ENCODE measurements around the gene GBE1. TPM values are rescaled to one million over a fixed set of nuclear protein-coding genes. Genes with fewer than 3 reads are reported as not detected.

The GBE1 gene
- total RNA-seq, 1 donor from 2014 or later: 34.4 TPM

GRCh38 chr3:81764002-81764401, 2.6 kb upstream of the GBE1 start:
- TF ChIP-seq CTCF (IDR thresholded peaks at IDR 0.05) (no peak), EZH2 (IDR thresholded peaks at IDR 0.05) (no peak), EZH2phosphoT487 (IDR thresholded peaks at IDR 0.05) (no peak)
- Histone ChIP-seq H3K27ac (no peak overlapping the region), H3K79me2 (ENCODE audit: low read depth) (no peaks in the 10 kb centered on the region), H3K9me3 (ENCODE audit: low read depth) (no peaks in the 10 kb centered on the region), H3K4me1 (peaks cover 23% of the 10 kb centered on the region), H3K4me3 (no peak overlapping the region), H3F3A (ENCODE audit: low read depth) (peaks cover 22% of the 10 kb centered on the region), H3K36me3 (no peaks in the 10 kb centered on the region), H2AFZ (replicated peaks) (no peak overlapping the region), H3K27me3 (no peaks in the 10 kb centered on the region), H3K9ac (no peak overlapping the region), H3K4me2 (no peak overlapping the region), H4K20me1 (ENCODE audit: low read depth) (no peaks in the 10 kb centered on the region)
- Mint-ChIP-seq H3K27ac (no peak overlapping the region), H3K9me3 (peaks cover 9% of the 10 kb centered on the region), H3K27me3 (ENCODE audit: insufficient read depth, low read depth) (peaks cover 9% of the 10 kb centered on the region), H3K4me3 (no peak overlapping the region), H3K4me1 (peaks cover 15% of the 10 kb centered on the region), H3K36me3 (peaks cover under 1% of the 10 kb centered on the region)
- DNase-seq (ENCODE audit: low spot score): no peak

- Histone ChIP-seq H4K20me1 (ENCODE audit: low read depth) (no peaks in the 10 kb centered on the region), H2AFZ (replicated peaks) (no peak overlapping the region), H3K79me2 (ENCODE audit: low read depth) (no peaks in the 10 kb centered on the region), H3K9me3 (ENCODE audit: low read depth) (no peaks in the 10 kb centered on the region), H3K27ac (no peak overlapping the region), H3F3A (ENCODE audit: low read depth) (peaks cover 22% of the 10 kb centered on the region), H3K4me3 (no peak overlapping the region), H3K4me2 (no peak overlapping the region), H3K27me3 (no peaks in the 10 kb centered on the region), H3K36me3 (no peaks in the 10 kb centered on the region), H3K4me1 (peaks cover 23% of the 10 kb centered on the region), H3K9ac (no peak overlapping the region)
- no peak for DNase-seq (ENCODE audit: low spot score)
- Mint-ChIP-seq H3K9me3 (peaks cover 10% of the 10 kb centered on the region), H3K36me3 (peaks cover 5% of the 10 kb centered on the region), H3K27ac (no peak overlapping the region), H3K27me3 (ENCODE audit: insufficient read depth, low read depth) (peaks cover 9% of the 10 kb centered on the region), H3K4me1 (peaks cover 15% of the 10 kb centered on the region), H3K4me3 (no peak overlapping the region)
- no peak for TF ChIP-seq EZH2phosphoT487 (IDR thresholded peaks at IDR 0.05)
- TF ChIP-seq CTCF (IDR thresholded peaks at IDR 0.05): no peak
- no peak for TF ChIP-seq EZH2 (IDR thresholded peaks at IDR 0.05)
Measured at GRCh38 chr3:81763001-81763400, 1.6 kb upstream of the GBE1 start.

- peak overlapping the region; percentile 93 for H3K4me3 Mint-ChIP-seq
- H3F3A ChIP-seq (ENCODE audit: low read depth): peaks cover 22% of the 10 kb centered on the region
- peak overlapping the region; percentile 95 for H3K27ac ChIP-seq
- H3K4me2 ChIP-seq: peak overlapping the region; percentile 89
- no peaks in the 10 kb centered on the region for H4K20me1 ChIP-seq (ENCODE audit: low read depth)
- peaks cover 14% of the 10 kb centered on the region for H3K36me3 Mint-ChIP-seq
- H3K9ac ChIP-seq: peak overlapping the region; percentile 79
- TF ChIP-seq CTCF (IDR thresholded peaks at IDR 0.05): no peak
- H3K27me3 Mint-ChIP-seq (ENCODE audit: insufficient read depth, low read depth): peaks cover 9% of the 10 kb centered on the region
- H3K9me3 ChIP-seq (ENCODE audit: low read depth): no peaks in the 10 kb centered on the region
- no peaks in the 10 kb centered on the region for H3K36me3 ChIP-seq
- no peak for DNase-seq (ENCODE audit: low spot score)
- H2AFZ ChIP-seq (replicated peaks): peak overlapping the region; percentile 61
- H3K27ac Mint-ChIP-seq: peak overlapping the region; percentile 98
- H3K4me1 ChIP-seq: peaks cover 23% of the 10 kb centered on the region
- peak overlapping the region; percentile 62 for H3K4me3 ChIP-seq
- H3K4me1 Mint-ChIP-seq: peaks cover 15% of the 10 kb centered on the region
- H3K9me3 Mint-ChIP-seq: peaks cover 11% of the 10 kb centered on the region
- H3K27me3 ChIP-seq: no peaks in the 10 kb centered on the region
- H3K79me2 ChIP-seq (ENCODE audit: low read depth): no peaks in the 10 kb centered on the region
Measured at GRCh38 chr3:81761904-81762580, 597 bp upstream of the GBE1 start.

All from neural progenitor cell (in vitro differentiated cells).